IMR-90 (cell line): ENCODE measurements around the gene SLC2A8. TPM values are rescaled to one million over a fixed set of nuclear protein-coding genes. Genes with fewer than 3 reads are reported as not detected.

Source experiments
- ATAC-seq: fragments of 200-7000 bp; cut with Tn5 transposase; 2 replicates; pipeline ENCODE4 v1.9.1; 2020; ENCODE audit warnings: low read depth, mild to moderate bottlenecking, moderate library complexity
- BruUV-seq: library from RNA; stranded (reverse); fragments of 400-500 nt; replicated peaks from 2 replicates; lab custom pipeline; 2021; lab: Mats Ljungman, UMichigan
- CTCF ChIA-PET: fragments of 300-600 bp; formaldehyde crosslinking; extraction: SDS; loops from one replicate; lab custom pipeline; 2021; ENCODE audit warnings: antibody characterized with exemption; lab: Yijun Ruan, JAX
- POLR2A ChIA-PET: fragments of 300-600 bp; sonication (Branson Sonifier 250); formaldehyde crosslinking; loops from one replicate; lab custom pipeline; 2022; ENCODE audit warnings: antibody characterized with exemption; ENCODE audit not compliant: unreplicated experiment; lab: Charles Lee
- DNase-seq: peaks from one replicate; pipeline ENCODE4 v3.0.0; 2013
- H2AFZ ChIP-seq: replicated peaks from 2 replicates; pipeline ENCODE3; 2013; ENCODE audit warnings: low read length, mild to moderate bottlenecking; ENCODE audit not compliant: poor library complexity
- H2AK5ac ChIP-seq: 2 replicates; pipeline ENCODE4 v1.6.1; 2013; ENCODE audit warnings: low read depth, low read length, inconsistent platforms
- H2AK9ac ChIP-seq: replicated peaks from 2 replicates; pipeline ENCODE3; 2013; ENCODE audit warnings: mild to moderate bottlenecking, low read depth, low read length, moderate library complexity; ENCODE audit not compliant: poor library complexity
- H2BK120ac ChIP-seq: 2 replicates; pipeline ENCODE4 v1.6.1; 2013; ENCODE audit warnings: low read depth, low read length, inconsistent platforms
- H2BK15ac ChIP-seq: 3 replicates; pipeline ENCODE4 v1.6.1; 2013; ENCODE audit warnings: low read depth, low read length, inconsistent platforms
- H2BK20ac ChIP-seq: 2 replicates; pipeline ENCODE4 v1.6.1; 2013; ENCODE audit warnings: low read depth, mild to moderate bottlenecking, inconsistent platforms, low read length, moderate library complexity
- H2BK5ac ChIP-seq: 2 replicates; pipeline ENCODE4 v1.6.1; 2013; ENCODE audit warnings: mild to moderate bottlenecking, low read depth, low read length, inconsistent platforms; ENCODE audit not compliant: poor library complexity, severe bottlenecking
- H3K14ac ChIP-seq: replicated peaks from 2 replicates; pipeline ENCODE4 v1.6.1; 2013; ENCODE audit warnings: low read depth, low read length, inconsistent platforms
- H3K18ac ChIP-seq: 2 replicates; pipeline ENCODE4 v1.6.1; 2013; ENCODE audit warnings: low read depth, low read length, control low read depth
- H3K23ac ChIP-seq: 2 replicates; pipeline ENCODE4 v1.6.1; 2013; ENCODE audit warnings: low read depth, low read length, inconsistent platforms
- H3K27ac ChIP-seq: 2 replicates; pipeline ENCODE4 v1.5.1; 2013; ENCODE audit warnings: mild to moderate bottlenecking, control low read depth, low read length; ENCODE audit not compliant: insufficient read depth
- H3K27me3 ChIP-seq: 2 replicates; pipeline ENCODE4 v1.6.1; 2013; ENCODE audit warnings: low read length; ENCODE audit not compliant: control insufficient read depth, insufficient read depth
- H3K36me3 ChIP-seq: 2 replicates; pipeline ENCODE4 v1.6.1; 2013; ENCODE audit warnings: low read length, mixed read lengths; ENCODE audit not compliant: control insufficient read depth, insufficient read depth
- H3K4ac ChIP-seq: 2 replicates; pipeline ENCODE4 v1.6.1; 2013; ENCODE audit warnings: low read depth, low read length, inconsistent platforms
- H3K4me1 ChIP-seq: 2 replicates; pipeline ENCODE4 v1.6.1; 2013; ENCODE audit warnings: low read length, mixed read lengths; ENCODE audit not compliant: control insufficient read depth, insufficient read depth
- H3K4me2 ChIP-seq: 2 replicates; pipeline ENCODE4 v1.6.1; 2013; ENCODE audit warnings: low read depth, mild to moderate bottlenecking, control low read depth, low read length, moderate library complexity
- H3K4me3 ChIP-seq: 2 replicates; pipeline ENCODE4 v1.5.1; 2013; ENCODE audit warnings: low read depth, mild to moderate bottlenecking, control low read depth, low read length, moderate library complexity; ENCODE audit not compliant: insufficient read depth
- H3K56ac ChIP-seq: 2 replicates; pipeline ENCODE4 v1.6.1; 2013; ENCODE audit warnings: low read length, inconsistent platforms; ENCODE audit not compliant: insufficient read depth; ENCODE audit errors: extremely low read depth
- H3K79me1 ChIP-seq, 2 experiments: 2 replicates each; pipeline ENCODE4 v1.6.1; 2013; ENCODE audit warnings: low read length in 2 of 2, inconsistent platforms in 1 of 2, low read depth in 1 of 2
- H3K9ac ChIP-seq: 2 replicates; pipeline ENCODE4 v1.6.1; 2013; ENCODE audit warnings: low read depth, low read length, control low read depth
- H3K9me1 ChIP-seq: 2 replicates; pipeline ENCODE4 v1.6.1; 2013; ENCODE audit warnings: low read length, inconsistent platforms; ENCODE audit not compliant: insufficient read depth
- H3K9me3 ChIP-seq: 2 replicates; pipeline ENCODE4 v1.6.1; 2013; ENCODE audit warnings: low read length; ENCODE audit not compliant: control insufficient read depth, insufficient read depth
- H4K20me1 ChIP-seq: 2 replicates; pipeline ENCODE4 v1.6.1; 2013; ENCODE audit warnings: low read length, inconsistent platforms; ENCODE audit not compliant: insufficient read depth
- H4K5ac ChIP-seq: 2 replicates; pipeline ENCODE4 v1.6.1; 2013; ENCODE audit warnings: mild to moderate bottlenecking, low read depth, low read length, control low read depth
- H4K8ac ChIP-seq, 2 experiments: 2 replicates each; pipeline ENCODE4 v1.6.1; 2013; ENCODE audit warnings: low read depth in 2 of 2, low read length in 2 of 2, control low read depth in 1 of 2, inconsistent platforms in 1 of 2
- H4K91ac ChIP-seq: 2 replicates; pipeline ENCODE4 v1.6.1; 2013; ENCODE audit warnings: low read depth, low read length, inconsistent platforms; ENCODE audit not compliant: insufficient read depth
- BHLHE40 ChIP-seq: fragments of 150-350 bp; IDR thresholded peaks from 2 replicates; pipeline ENCODE4 v1.6.1; 2016; ENCODE audit warnings: mild to moderate bottlenecking, low read depth, low read length
- ELK1 ChIP-seq: fragments of 150-350 bp; IDR thresholded peaks from 2 replicates; pipeline ENCODE4 v1.6.1; 2016; ENCODE audit warnings: low read depth, mild to moderate bottlenecking, low read length, moderate library complexity, borderline replicate concordance
- FOS ChIP-seq: fragments of 150-350 bp; IDR thresholded peaks from 2 replicates; pipeline ENCODE4 v1.6.1; 2016; ENCODE audit warnings: low read depth, low read length
- MAFK ChIP-seq: IDR thresholded peaks from 2 replicates; pipeline ENCODE4 v1.6.1; 2012; ENCODE audit warnings: low read depth, low read length, improper control_type of control experiment
- MXI1 ChIP-seq: IDR thresholded peaks from 2 replicates; pipeline ENCODE4 v1.6.1; 2012; ENCODE audit warnings: low read depth, mild to moderate bottlenecking, low read length, moderate library complexity, borderline replicate concordance
- RAD21 ChIP-seq: IDR thresholded peaks from 2 replicates; pipeline ENCODE4 v1.6.1; 2012; ENCODE audit warnings: low read length, improper control_type of control experiment
- RCOR1 ChIP-seq: IDR thresholded peaks from 2 replicates; pipeline ENCODE4 v1.6.1; 2012; ENCODE audit warnings: mild to moderate bottlenecking, low read length, improper control_type of control experiment; ENCODE audit not compliant: insufficient replicate concordance
- USF2 ChIP-seq: fragments of 150-350 bp; IDR thresholded peaks from 2 replicates; pipeline ENCODE4 v1.6.1; 2017; ENCODE audit warnings: mild to moderate bottlenecking, antibody characterized with exemption, low read length, low read depth
- WGBS, 2 experiments: methylation state at CpG; one replicate each; pipeline versions ENCODE4 v1.1.5 to v1.1.7; 2013; ENCODE audit warnings: missing lambda C conversion rate in 2 of 2; ENCODE audit not compliant: insufficient read length in 1 of 2; ENCODE audit errors: extremely low coverage in 2 of 2; 5-methylcytosine and 5-hydroxymethylcytosine counted together
- dilution Hi-C: fragments of 300-500 bp; cut with HindIII; formaldehyde crosslinking; loops from one replicate; pipeline ENCODE4 v1.14.3; 2018; ENCODE audit warnings: low sequenced_read_pairs; ENCODE audit not compliant: unreplicated experiment
- in situ Hi-C: fragments of 300-500 bp; cut with MboI; formaldehyde crosslinking; loops from 3 replicates; pipeline ENCODE4 v1.14.3; 2019; ENCODE audit warnings: low sequenced_read_pairs, inconsistent platforms, mixed read lengths
- intact Hi-C: fragments of 100-400 bp; cut with micrococcal nuclease; formaldehyde crosslinking; loops from 2 replicates; pipeline ENCODE4 v1.10.0; 2022
- polyA plus RNA-seq, 3 experiments: library from polyadenylated mRNA; depleted of rRNA; stranded (reverse); fragments of >200 nt; gene quantifications; 2 replicates each; pipeline ENCODE4 v1.2.3, GENCODE V29; 2012; ENCODE audit warnings: low replicate concordance in 1 of 3
- total RNA-seq: library from RNA; depleted of rRNA; stranded (reverse); fragments of >200 nt; gene quantifications from 2 replicates; pipeline ENCODE4 v1.2.3, GENCODE V29; 2012
- TF ChIP-seq, protein P1 (sequence below): conservative IDR thresholded peaks from 2 replicates; pipeline ENCODE4 v1.5.1; 2012; ENCODE audit warnings: mild to moderate bottlenecking, low read depth, low read length, improper control_type of control experiment

SLC2A8 gene
- total and polyA plus RNA-seq, 2 of the 4 experiments (the other 2 are of a cell fraction) = 9.0 to 12.0 TPM

DNA sequence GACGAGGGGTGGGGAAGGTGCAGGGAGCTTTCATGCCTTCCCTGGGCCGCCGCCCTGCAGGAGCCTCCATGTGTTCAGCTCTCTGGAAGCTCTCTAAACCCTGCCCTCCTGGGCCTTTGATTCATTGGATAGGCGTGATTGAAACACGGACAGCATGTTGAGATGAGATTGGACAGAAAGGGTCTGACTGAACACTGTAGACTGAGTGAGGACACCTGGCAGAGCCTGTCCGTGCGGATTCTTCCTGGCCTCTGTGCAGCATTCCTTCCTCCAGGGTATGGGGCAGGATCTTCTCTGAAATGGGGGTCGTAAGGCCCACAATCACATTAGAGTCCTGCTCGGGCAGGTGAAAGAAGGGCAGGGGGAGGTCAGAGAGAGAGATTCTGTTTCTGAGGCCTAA lies 41.4 kb downstream of the SLC2A8 start (continued):
- TF ChIP-seq, protein P1, sequence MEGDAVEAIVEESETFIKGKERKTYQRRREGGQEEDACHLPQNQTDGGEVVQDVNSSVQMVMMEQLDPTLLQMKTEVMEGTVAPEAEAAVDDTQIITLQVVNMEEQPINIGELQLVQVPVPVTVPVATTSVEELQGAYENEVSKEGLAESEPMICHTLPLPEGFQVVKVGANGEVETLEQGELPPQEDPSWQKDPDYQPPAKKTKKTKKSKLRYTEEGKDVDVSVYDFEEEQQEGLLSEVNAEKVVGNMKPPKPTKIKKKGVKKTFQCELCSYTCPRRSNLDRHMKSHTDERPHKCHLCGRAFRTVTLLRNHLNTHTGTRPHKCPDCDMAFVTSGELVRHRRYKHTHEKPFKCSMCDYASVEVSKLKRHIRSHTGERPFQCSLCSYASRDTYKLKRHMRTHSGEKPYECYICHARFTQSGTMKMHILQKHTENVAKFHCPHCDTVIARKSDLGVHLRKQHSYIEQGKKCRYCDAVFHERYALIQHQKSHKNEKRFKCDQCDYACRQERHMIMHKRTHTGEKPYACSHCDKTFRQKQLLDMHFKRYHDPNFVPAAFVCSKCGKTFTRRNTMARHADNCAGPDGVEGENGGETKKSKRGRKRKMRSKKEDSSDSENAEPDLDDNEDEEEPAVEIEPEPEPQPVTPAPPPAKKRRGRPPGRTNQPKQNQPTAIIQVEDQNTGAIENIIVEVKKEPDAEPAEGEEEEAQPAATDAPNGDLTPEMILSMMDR = no peak
- TF ChIP-seq MAFK = no peak

- intact Hi-C loops = no loop called here
- H3K27ac ChIP-seq = no peak overlapping the region
- H3K23ac ChIP-seq = no peak overlapping the region
- no peak for DNase-seq
- peaks cover 16% of the 10 kb centered on the region for H3K9me3 ChIP-seq
- H3K4me3 ChIP-seq = no peak overlapping the region
- BruUV-seq = no TSS peak
- ChIA-PET POLR2A (interaction anchor here (0.6 to 1.0 kb wide), 2 partner anchors 11 to 20 kb away, joined by 3 to 6 read pairs; partner anchors contain the start of gene ZNF79), CTCF (no interaction called here)
- no peak overlapping the region for H3K14ac ChIP-seq
- H2BK15ac ChIP-seq = no peak overlapping the region
- in situ Hi-C loops = no loop called here
- H4K8ac ChIP-seq = no peak overlapping the region
- no peak overlapping the region for H2AK5ac ChIP-seq
- H2AK9ac ChIP-seq = no peak overlapping the region
- no peak overlapping the region for H4K91ac ChIP-seq
- peaks cover 79% of the 10 kb centered on the region for H3K36me3 ChIP-seq
- peaks cover 11% of the 10 kb centered on the region for H3K9me1 ChIP-seq
- no peak overlapping the region for H3K4ac ChIP-seq
- H3K4me1 ChIP-seq = peaks cover 4% of the 10 kb centered on the region
- H3K27me3 ChIP-seq = no peaks in the 10 kb centered on the region
- H2AFZ ChIP-seq = no peak overlapping the region
- no peak overlapping the region for H2BK20ac ChIP-seq
- dilution Hi-C loops = no loop called here
- H4K5ac ChIP-seq = no peak overlapping the region
- H3K4me2 ChIP-seq = no peak overlapping the region
- no peak overlapping the region for H3K56ac ChIP-seq
- H3K79me1 ChIP-seq = peaks cover 10 to 61% of the 10 kb centered on the region in 2 experiments
- H4K20me1 ChIP-seq = peaks cover 56% of the 10 kb centered on the region
- H3K18ac ChIP-seq = no peak overlapping the region
- no peak overlapping the region for H2BK120ac ChIP-seq
- 99% methylated on average over 16 of the region's 17 CpGs; no CpG with 5 or more reads in 1 of the 2 experiments for WGBS, 2 experiments
- ATAC-seq = no peak
- H3K9ac ChIP-seq = no peak overlapping the region
- H2BK5ac ChIP-seq = no peak overlapping the region
- TF ChIP-seq RCOR1 (no peak), MAFK (no peak), FOS (no peak), ELK1 (no peak), MXI1 (no peak), BHLHE40 (no peak), USF2 (no peak), RAD21 (no peak)
- TF ChIP-seq, protein P1 = no peak
Measured at GRCh38 chr9:127444283-127444920, 47.4 kb downstream of the SLC2A8 start.
